Erythroblast (primary cell): ENCODE results near the gene CTSS.

ENCODE experiments used
- GATA1 ChIP-seq: IDR thresholded peaks from 2 replicates; pipeline ENCODE4 v1.6.1; 2011; ENCODE audit warnings: low read depth, mild to moderate bottlenecking, control low read depth, low read length, moderate library complexity
- POLR2A ChIP-seq: IDR thresholded peaks from 2 replicates; pipeline ENCODE4 v1.6.1; 2011; ENCODE audit warnings: mild to moderate bottlenecking, low read length

- no peak for TF ChIP-seq POLR2A
- TF ChIP-seq GATA1 = no peak
Observed at GRCh38 chr1:150809651-150810050, 44.1 kb upstream of the CTSS start.
